ENCODE data around the gene NDUFV2. TPM values are rescaled to one million over a fixed set of nuclear protein-coding genes. Genes with fewer than 3 reads are reported as not detected.

The NDUFV2 gene
- polyA plus RNA-seq, 1 donor (not counting 4 experiments of a cell fraction or from before 2014, with no cell fraction given) = 202 TPM

- TF ChIP-seq CTCF (optimal IDR thresholded peaks at IDR 0.05 in 1 of 3, IDR thresholded peaks at IDR 0.05 in 1 of 3, conservative IDR thresholded peaks at IDR 0.05 in 1 of 3; ENCODE audit: extremely low read depth in 1 of 3, insufficient read depth in 2 of 3, low read length in 3 of 3) (no peak), EZH2 (IDR thresholded peaks at IDR 0.05; ENCODE audit: low read length) (no peak)
- Histone ChIP-seq H3K9me1 (ENCODE audit: control insufficient read depth, extremely low read depth, insufficient read depth, low read length) (no peaks in the 10 kb centered on the region), H3K9ac (ENCODE audit: control insufficient read depth, extremely low read depth, insufficient read depth, low read length) (peak overlapping the region; percentile 14), H2AFZ (ENCODE audit: control insufficient read depth, low read length) (peak overlapping the region; percentile 81), H3K4me2 (ENCODE audit: control insufficient read depth, extremely low read depth, insufficient read depth, low read depth, low read length) (peak overlapping the region; percentile 79), H3K79me2 (ENCODE audit: control insufficient read depth, insufficient read depth, low read length) (peaks cover 2% of the 10 kb centered on the region), H3K4me3 (ENCODE audit: control insufficient read depth in 2 of 3, extremely low read depth in 1 of 3, insufficient read depth in 2 of 3, low read depth in 1 of 3, low read length in 3 of 3) (peak overlapping the region in 2 of 3 experiments; percentile 31 to 38), H3K4me1 (ENCODE audit: control insufficient read depth, extremely low read depth, insufficient read depth, low read length) (peaks cover 20% of the 10 kb centered on the region), H4K20me1 (ENCODE audit: control insufficient read depth, extremely low read depth, insufficient read depth, low read length) (no peaks in the 10 kb centered on the region), H3K36me3 (ENCODE audit: control insufficient read depth in 2 of 2, extremely low read depth in 1 of 2, insufficient read depth in 2 of 2, low read length in 2 of 2) (no peaks in the 10 kb centered on the region), H3K9me3 (ENCODE audit: control insufficient read depth, low read depth, low read length) (no peaks in the 10 kb centered on the region), H3K27me3 (ENCODE audit: control insufficient read depth, extremely low read depth, insufficient read depth, low read length) (no peaks in the 10 kb centered on the region), H3K27ac (ENCODE audit: control insufficient read depth, insufficient read depth, low read length) (peak overlapping the region; percentile 61)
- dilution Hi-C loops (cut with MboI; ENCODE audit: extremely low pct_ligation_motif_present, low sequenced_read_pairs) = no loop called here
- FAIRE-seq (peak; percentile 69), DNase-seq (ENCODE audit: low read depth, low spot score) (no peak)
These were observed 5.2 kb upstream of the NDUFV2 start for GRCh38 chr18:9097349-9097748.

GRCh38 chr18:9100796-9101195 lies 1.7 kb upstream of the NDUFV2 start:
- Histone ChIP-seq H3K4me3 (ENCODE audit: control insufficient read depth in 2 of 3, extremely low read depth in 1 of 3, insufficient read depth in 2 of 3, low read depth in 1 of 3, low read length in 3 of 3) (no peak overlapping the region), H3K9me3 (ENCODE audit: control insufficient read depth, low read depth, low read length) (no peaks in the 10 kb centered on the region), H3K36me3 (ENCODE audit: control insufficient read depth in 2 of 2, extremely low read depth in 1 of 2, insufficient read depth in 2 of 2, low read length in 2 of 2) (no peaks in the 10 kb centered on the region), H3K79me2 (ENCODE audit: control insufficient read depth, insufficient read depth, low read length) (peaks cover 34% of the 10 kb centered on the region), H3K27me3 (ENCODE audit: control insufficient read depth, extremely low read depth, insufficient read depth, low read length) (no peaks in the 10 kb centered on the region), H4K20me1 (ENCODE audit: control insufficient read depth, extremely low read depth, insufficient read depth, low read length) (no peaks in the 10 kb centered on the region), H3K4me2 (ENCODE audit: control insufficient read depth, extremely low read depth, insufficient read depth, low read depth, low read length) (peak overlapping the region; percentile 20), H3K9ac (ENCODE audit: control insufficient read depth, extremely low read depth, insufficient read depth, low read length) (no peak overlapping the region), H3K4me1 (ENCODE audit: control insufficient read depth, extremely low read depth, insufficient read depth, low read length) (peaks cover 29% of the 10 kb centered on the region), H3K27ac (ENCODE audit: control insufficient read depth, insufficient read depth, low read length) (no peak overlapping the region), H2AFZ (ENCODE audit: control insufficient read depth, low read length) (no peak overlapping the region), H3K9me1 (ENCODE audit: control insufficient read depth, extremely low read depth, insufficient read depth, low read length) (no peaks in the 10 kb centered on the region)
- no peak for DNase-seq (ENCODE audit: low read depth, low spot score)
- dilution Hi-C loops (cut with MboI; ENCODE audit: extremely low pct_ligation_motif_present, low sequenced_read_pairs) = no loop called here
- no peak for FAIRE-seq
- TF ChIP-seq EZH2 (IDR thresholded peaks at IDR 0.05; ENCODE audit: low read length) (no peak), CTCF (optimal IDR thresholded peaks at IDR 0.05 in 1 of 3, IDR thresholded peaks at IDR 0.05 in 1 of 3, conservative IDR thresholded peaks at IDR 0.05 in 1 of 3; ENCODE audit: extremely low read depth in 1 of 3, insufficient read depth in 2 of 3, low read length in 3 of 3) (no peak)

Data from keratinocyte (primary cell).